Activated naive CD4-positive, alpha-beta T cell (primary cell): ENCODE measurements around the gene STAT3.
"Not testable (repeated sequence)": the region's sequence is repeated elsewhere in the genome, so short reads cannot be mapped to it uniquely, and the experiment has no call there.

Source experiments
- DNase-seq, 4 experiments: peaks; one replicate each; lab custom pipeline; 2025; lab: John Stamatoyannopoulos, UW

STAT3 gene

DNA sequence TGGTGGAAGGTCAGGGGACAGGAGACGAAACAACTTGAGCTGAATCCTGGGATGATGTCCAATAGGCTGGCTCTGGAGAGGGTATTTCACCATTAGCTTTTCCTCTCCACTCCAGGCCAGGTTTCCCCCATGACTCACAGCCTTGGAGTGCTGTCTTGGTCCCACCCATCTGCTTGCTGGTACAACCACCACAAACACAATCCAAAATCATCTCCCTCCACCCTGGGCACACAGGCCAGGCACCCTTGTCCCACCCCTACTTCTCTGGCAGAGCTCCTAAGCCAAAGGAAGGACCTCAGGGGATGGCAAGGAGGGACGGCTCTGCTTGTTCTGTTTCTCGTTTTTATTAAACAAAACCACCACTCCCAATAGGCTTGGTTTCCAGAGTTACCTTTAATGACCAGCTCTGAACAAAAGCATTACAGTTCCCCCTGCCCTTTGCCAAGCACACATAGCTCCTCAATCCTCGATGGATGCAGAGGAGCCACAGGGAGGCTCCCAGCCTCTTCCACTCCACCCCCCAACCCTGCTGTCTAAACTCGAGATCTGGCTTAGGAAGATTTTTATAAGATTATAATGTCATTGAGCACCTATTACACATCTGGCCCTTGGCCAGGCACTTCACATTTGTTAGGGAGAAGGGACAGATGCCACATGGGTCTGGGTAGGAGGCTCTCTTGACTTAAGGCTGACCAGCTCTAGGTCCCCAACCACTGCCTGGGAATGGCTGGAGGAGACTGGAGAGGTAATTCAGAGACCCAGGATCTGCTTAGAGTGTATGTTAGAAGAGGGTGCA lies 21.5 kb upstream of the STAT3 start:
- no peak for DNase-seq

DNA sequence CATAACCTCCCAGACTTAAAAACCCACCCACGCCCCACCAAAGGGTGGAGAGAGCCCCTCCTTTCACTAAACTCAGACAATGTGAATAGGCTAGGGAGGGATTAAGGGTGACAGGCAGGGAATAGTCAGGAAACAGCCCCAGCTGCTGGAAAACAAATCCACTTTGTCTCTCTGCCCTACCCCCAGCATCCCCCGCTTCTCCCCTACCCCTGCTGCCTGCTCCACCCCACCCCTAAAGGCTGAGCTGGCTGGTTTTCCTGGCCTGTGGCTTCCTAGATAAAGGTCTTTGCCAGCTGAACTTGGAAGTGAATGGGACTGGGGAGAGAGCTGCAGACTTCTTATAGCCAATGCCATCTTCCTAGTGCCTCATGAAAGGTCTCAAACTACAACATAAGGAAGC lies 19.8 kb upstream of the STAT3 start:
- no peak for DNase-seq

DNA sequence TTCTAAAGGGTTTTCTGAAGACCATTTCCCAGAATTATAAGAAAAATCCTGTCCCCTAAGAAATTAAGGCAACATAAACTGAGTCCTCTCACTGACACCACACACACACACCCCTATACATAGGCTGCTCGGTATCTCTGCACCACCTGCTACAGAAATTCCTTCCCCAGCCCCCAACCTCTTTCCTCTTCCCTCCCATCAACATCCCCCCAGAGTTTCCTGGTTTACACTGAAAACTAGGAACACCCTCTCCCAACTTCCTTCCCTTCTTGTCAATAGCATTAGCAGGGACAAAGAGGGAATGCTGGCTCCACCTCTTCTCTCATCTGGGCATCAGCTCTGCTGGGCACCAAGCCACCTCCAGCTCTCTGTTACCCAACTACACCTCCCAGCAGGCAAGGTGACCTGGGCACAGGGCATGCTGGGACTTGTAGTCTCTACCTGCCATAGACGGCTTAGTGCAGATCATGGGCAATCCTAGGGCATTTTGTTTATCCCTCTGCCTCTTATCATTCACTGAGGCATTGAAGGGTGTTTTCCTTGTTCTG lies 19.1 kb upstream of the STAT3 start:
- peak in 2 of 4 experiments; percentile 23 to 44 for DNase-seq

DNA sequence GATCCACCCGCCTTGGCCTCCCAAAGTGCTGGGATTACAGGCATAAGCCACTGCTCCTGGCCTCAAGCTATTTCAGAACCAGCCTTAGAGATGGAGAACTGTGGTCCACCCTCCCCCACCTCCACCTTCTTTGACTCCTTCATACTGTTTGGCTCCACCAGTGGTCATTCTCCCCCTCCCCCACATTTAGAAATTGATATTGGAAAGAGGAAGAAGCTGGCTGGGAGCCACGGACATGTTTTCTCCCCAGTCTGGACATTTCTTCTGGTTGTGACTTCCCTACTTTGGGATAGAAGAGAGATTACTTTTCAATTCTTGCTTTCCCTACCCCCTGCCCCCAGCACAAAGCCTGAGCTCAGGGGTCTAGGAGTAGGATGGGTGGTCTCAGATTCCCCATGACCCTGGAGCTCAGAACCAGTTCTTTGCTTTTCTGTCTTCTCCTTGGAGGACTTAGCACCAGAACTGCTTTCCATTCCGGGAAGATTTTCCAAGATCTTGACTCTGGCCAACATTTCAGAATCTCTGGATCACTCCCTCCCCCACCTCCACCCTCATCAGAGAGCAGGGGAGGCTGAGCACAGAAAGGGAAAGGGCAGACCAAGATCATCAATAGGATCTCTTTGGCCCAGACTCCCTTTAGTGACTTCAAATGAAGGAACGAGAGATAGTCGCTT lies 18.5 kb upstream of the STAT3 start:
- no peak for DNase-seq

DNA sequence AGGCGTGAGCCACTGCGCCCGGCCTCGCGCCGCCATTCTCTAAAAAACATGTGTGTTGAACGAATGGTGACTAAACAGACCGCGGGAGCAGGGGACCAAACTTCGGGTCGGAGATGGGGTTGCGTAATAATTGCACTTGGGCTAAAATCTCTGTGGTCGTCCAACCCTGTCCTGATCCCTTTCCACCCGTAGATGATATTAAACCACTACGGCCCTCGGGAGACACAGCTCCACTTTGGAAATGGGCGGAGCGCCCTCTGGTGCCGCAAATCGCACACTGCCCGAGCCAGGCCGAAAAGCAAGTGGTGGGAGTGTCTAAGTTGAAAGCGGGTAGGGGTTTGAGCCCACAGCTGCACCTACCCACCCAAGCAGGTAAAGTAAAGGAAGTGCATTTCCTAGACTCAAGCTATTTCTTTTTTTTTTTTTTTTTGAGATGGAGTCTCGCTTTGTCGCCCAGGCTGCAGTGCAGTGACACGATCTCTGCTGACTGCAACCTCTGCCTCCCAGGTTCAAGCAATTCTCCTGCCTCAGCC lies 17.8 kb upstream of the STAT3 start:
- peak; percentile 50 to 86 (median 79) for DNase-seq

DNA sequence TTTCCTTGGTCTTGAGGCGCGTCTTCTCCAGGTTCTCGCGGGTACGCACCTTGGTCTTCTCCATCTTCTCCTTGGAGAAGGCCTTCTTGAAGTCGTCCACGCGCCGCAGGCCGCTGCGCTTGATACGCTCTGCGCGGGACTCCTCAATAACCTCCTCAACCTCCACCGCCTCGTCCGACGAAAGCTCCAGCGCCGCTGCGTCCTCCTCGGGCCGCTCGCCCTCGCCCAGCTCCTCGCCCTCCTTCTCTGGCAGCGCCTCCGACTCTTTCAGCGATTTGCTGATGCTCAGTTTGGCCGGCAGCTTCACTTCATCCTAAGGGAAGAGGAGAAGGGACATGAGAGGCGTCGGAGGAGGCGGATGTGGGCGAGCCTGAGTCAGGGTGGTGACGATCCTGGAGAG lies 16.8 kb upstream of the STAT3 start:
- no peak for DNase-seq

DNA sequence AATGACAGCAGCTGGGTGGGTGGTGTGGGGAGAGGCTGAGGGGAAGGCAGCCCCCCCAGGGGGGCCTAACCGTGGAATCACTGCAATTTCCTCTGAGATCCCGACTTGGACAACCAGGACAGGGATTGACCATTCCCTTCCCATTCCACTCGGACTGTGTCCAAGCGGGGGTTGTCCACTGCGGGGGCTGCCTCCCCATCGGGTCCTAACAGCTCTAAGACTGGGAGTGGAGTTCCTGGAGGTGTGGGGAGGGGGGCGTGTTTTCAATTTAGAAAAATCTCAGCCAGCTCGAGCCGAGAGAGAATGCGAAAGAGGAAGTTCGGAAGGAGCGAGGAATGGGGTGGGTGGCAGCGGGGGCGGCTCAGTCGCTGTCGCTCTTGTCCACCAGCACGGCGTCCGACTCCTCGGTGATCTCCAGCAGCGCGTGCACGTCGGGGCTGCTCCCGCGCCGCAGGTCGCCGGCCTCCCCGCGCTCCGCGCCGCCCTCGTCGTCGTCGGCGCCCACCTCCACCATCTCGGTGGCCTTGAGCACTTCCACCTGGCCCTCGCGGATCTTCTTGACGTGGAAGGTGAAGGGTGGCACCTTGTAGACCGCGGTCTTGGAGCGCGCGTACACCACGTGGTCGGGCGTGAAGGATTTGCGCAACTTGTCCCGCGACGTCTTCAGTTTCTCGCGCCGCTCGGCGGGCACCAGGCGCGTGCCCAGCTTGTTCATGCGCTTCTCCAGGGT lies 16.2 kb upstream of the STAT3 start:
- DNase-seq: no peak

DNA sequence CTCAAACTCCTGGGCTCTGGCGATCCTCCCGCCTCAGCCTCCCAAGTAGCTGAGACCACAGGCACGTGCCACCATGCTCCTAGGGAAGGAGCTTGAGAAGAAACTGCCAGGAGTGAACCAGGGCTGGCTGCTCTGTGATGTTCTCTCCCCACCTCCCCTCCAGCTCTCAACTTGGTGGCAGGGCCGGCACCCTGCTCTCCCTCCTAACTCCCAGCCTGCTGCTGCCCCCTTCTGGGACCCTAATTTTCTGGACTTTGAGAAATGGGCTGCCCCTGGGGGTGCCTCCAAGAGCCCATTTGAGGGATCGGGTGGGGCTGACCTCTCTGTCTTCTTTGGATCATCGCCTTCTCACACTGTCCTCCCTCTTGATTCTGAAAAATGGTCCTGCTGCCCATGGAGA lies 14.9 kb upstream of the STAT3 start:
- DNase-seq: peak in 2 of 4 experiments; percentile 8 to 30

DNA sequence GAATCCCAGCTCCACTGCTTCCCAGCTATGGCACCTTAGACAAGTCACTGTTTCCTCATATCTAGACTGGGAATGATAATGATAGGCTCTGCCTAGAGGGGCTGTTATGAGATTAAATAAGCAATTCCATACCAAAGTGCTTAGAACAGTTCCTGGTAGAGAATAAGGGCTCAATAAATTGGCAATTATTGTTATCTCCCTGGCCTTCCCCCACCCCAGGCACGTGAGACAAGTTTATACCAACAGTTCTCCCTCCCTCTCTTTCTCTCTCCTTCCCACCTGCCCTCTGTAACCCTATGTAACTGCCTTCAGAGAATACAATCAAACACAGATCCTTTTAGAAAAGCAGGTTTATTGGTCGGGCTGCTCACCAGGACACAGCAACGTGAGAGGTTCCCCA lies 13.9 kb upstream of the STAT3 start:
- DNase-seq: no peak

DNA sequence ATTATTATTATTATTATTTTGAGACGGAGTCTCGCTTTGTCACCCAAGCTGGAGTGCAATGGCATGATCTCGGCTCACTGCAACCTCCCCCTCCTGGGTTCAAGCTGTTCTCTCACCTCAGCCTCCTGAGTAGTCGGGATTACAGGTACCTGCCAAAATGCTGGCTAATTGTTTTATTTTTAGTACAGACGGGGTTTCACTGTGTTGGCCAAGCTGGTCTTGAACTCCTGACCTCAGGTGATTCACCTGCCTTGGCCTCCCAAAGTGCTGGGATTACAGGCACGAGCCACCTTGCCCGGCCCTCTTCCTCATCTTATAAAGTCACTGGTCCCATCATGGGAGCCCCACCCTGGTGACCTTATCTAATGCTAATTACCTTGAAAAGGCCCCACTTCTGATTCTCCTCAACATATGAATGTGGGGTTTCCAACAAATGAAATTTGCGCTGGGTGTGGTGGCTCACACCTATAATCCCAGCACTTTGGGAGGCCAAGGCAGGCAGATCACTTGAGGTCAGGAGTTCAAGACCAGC lies 12.7 kb upstream of the STAT3 start:
- DNase-seq: not testable (repeated sequence)

DNA sequence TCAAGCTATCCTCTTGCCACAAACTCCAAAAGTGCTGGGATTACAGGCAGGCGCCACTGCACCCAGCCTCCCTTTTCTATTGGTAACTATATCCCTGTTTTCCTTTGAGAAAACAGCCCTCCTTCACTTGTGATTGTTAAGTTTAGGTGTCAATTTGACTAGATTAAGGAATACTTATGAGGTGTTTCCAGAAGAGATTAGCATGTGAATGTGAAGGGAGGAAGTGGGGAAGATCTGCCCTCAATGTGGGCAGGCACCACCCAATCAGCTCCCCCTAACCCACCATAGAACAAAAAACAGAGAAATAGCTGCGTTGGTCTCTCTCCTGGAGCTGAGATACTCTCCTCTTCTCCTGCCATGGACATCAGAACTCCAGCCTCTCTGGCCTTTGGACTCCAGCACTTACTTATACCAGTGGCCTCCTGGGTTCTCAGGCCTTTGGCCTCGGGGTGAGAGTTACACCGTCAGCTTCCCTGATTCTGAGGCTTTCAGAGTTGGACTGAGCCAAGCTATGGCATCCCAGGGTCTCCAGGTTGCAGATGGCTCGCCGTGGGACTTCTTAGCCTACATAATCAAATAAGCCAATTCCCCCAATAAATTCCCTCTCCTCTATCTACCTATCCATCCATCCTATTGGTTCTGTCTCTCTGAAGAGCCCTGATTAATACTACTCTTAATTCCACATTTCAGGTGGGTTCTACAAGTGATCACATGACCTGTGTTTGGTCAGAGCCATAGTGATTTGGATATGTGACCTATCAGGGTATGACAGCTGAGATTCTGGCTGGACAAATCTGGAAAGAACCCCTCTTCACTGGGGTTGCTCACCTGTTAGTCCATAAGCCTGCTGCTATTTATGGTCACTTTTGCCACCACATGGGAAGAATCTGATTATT lies 12.0 kb upstream of the STAT3 start:
- DNase-seq: no peak

DNA sequence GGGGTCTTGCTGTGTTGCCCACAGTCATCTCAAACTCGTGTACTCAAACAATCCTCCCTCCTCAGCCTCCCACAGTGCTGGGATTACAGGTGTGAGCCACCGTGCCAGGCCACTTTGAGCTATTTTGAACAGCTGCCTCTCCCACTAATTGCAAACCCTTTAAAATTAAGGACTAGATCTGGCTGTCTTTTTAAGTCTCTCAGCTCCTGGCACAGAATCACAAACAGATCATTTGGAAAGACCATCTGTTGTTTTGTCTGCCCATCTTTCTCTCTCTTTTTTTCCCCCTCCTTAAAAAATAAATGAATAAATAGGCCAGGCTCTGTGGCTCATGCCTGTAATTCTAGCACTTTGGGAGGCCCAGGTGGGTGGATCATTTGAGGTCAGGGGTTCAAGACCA lies 10.9 kb upstream of the STAT3 start:
- no peak for DNase-seq

DNA sequence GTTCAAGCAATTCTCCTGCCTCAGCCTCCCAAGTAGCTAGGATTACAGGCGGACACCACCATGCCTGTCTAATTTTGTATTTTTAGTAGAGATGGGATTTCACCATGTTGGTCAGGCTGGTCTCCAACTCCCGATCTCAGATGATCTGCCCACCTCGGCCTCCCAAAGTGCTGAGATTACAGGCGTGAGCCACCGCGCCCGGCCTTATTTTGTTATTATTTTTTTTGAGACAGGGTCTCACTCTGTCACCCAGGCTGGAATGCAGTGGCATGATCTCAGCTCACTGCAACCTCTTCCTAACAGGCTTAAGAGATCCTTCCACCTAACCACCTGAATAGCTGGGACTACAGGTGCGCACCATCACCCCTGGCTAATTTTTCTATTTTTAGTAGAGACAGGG lies 7.4 kb upstream of the STAT3 start:
- DNase-seq: not testable (repeated sequence)

DNA sequence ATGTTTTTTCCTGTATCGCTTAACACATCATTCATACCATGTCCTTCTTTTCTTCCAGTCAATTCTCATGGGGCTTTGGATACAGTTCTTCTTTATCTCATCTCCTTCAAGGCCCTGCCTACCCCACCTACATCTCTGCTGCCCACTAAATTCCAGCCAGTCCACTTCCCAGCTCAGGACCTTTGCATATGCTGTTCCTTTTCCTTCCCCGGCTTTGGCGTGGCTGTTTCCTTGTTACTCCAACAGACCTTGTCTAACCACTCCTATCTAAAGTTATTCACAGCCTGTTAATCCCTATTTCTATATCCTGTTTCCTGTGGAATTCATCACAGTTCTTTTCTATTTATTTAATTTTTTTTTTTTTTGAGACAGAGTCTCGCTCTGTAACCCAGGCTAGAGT lies 6.6 kb upstream of the STAT3 start:
- no peak for DNase-seq

DNA sequence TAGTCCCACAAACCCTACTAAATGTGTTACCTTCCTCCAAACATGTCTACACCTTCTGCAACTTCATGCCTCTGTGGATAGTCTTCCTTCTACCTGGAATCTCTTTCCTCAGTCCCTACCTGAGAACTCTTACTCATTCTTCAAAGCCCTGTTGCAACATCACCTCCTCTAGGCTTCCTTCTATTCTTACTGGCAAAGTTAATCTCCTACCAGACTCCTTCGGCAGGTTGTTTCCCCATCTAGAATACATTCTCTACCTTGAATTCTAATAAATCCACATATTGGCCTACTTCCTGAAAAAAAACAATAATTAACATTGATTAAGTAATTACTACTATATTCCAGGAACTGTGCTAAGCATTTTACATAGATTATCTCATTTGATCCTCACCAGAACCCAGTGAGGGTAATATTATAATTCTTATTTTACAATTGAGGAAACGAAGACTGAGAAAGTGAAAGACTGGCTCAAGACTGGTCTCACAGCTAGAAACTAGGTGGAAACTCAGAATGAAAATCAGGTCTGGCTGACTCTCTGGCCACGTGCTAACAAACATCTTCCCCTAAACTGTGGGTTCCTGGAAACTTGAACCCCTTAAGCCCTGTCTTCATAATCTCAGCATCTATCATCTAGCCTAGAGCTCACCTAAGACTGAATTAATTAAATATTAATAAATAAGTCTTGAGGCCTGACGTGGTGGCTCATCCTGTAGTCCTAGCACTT lies 4.6 kb upstream of the STAT3 start:
- DNase-seq: no peak

DNA sequence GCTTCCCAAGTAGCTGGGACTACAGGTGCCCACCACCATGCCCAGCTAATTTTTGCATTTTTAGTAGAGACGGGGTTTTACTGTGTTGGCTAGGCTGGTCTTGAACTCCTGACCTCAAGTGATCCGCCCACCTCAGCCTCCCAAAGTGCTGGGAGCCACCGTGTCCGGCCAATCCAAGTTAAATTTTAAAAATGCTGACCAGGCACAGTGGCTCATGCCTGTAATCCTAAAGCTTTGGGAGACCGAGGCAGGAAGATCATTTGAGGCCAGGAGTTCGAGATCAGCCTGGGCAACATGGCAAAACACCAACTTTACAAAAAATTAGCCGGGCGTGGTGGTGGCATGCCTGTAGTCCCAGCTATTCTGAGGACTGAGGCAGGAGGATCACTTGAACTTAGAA lies 3.2 kb upstream of the STAT3 start:
- DNase-seq: not testable (repeated sequence)

DNA sequence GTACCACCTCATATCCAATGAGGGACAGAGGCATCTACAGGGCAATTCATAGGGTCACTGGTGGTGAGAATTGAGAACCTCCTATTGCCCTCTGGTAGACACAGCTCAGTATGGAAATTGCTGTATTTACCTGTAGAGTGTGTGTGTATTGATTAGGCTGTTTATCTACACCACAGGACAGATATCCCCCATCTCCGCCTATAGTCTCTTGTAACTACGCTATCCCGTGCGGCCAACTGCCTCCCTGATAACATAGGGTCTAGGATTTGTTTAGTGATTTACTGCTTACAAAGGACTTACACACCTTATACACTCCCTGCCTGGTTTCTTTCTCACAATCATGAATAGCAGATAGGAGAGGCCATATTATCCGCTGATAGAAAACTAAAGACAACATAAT lies 1.7 kb upstream of the STAT3 start:
- no peak for DNase-seq

DNA sequence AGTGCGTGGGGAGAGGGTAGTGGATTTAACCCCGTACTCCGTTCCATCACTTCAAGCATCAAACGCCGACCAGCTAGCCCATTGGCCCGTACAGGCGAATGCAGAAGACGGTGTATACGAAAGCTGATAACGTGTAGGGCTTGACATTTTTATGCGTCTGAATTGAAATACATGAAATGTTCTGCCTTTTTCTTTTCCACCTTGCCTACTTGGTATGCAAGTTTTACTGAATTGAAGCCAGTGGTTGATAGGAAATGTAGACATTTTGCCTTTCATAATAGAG lies 834 bp upstream of the STAT3 start:
- DNase-seq: peak in 1 of 4 experiments; percentile 77

DNA sequence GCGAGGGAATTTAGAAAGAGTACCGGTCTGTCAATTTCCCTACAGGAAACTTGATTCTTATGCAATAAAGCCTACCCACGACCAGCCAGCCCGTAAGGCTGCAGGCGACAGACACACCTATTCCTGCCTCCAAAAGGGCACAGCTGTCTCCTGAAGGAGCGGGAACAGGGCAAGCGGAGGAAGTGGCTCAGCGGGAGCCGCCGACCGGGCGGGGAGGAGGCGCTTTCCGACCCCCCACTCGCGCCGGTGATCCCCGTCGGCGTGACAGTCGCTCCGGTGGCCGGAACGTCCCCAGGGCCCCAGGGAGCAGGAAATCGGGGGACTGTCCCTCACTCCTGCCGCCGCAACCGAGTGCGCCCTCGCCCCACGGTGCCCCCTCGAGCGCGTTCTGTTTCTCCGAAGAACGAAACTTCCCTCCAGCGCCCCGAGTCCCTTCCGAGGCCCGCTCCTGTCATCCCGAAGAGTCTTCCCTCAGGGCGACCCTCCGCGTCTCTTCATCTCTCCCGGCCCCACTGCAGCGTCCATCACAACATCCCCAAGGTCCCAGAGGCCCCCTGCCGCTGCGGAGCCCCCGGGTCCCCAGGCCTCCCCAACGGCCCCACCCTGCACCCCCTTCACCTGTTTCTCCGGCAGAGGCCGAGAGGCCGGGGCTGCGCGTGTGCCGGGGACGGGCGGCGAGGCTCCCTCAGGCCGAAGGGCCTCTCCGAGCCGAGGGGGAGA lies 421 bp downstream of the STAT3 start:
- peak in 1 of 4 experiments; percentile 35 for DNase-seq
